ENCODE results near the gene VAT1.

- TF ChIP-seq EZH2 (IDR thresholded peaks at IDR 0.05; ENCODE audit: insufficient read depth, poor library complexity, severe bottlenecking) = no peak
- TF ChIP-seq EZH2phosphoT487 (IDR thresholded peaks at IDR 0.05; ENCODE audit: insufficient read depth, low read depth) = no peak
Observed at GRCh38 chr17:43042025-43042628, 19.9 kb upstream of the VAT1 start.
